Stimulated activated memory B cell treated with anti-CD40 and anti-IgM and Interleukin-4, amounts not matched to agents 10 μg/mL and 1 μg/mL and 100 μg/mL, for 72 hours (primary cell): Measurements from ENCODE around the gene UBE2H.
A peak's percentile ranks its signal among the peaks of the same experiment; 100 is the strongest.

Experiments
- ATAC-seq: fragments of 150-1000 bp; cut with Tn5 transposase; 2 replicates; pipeline ENCODE4 v1.10.0; 2021
- H3K27ac Mint-ChIP-seq: one replicate; pipeline ENCODE4 v1.8.0; 2022; ENCODE audit warnings: mild to moderate bottlenecking, mixed read lengths
- H3K27me3 Mint-ChIP-seq: one replicate; pipeline ENCODE4 v1.8.0; 2022; ENCODE audit warnings: mixed read lengths
- H3K36me3 Mint-ChIP-seq: one replicate; pipeline ENCODE4 v1.8.0; 2022; ENCODE audit warnings: mixed read lengths
- H3K4me1 Mint-ChIP-seq: one replicate; pipeline ENCODE4 v1.8.0; 2022; ENCODE audit warnings: mixed read lengths
- H3K4me3 Mint-ChIP-seq: one replicate; pipeline ENCODE4 v1.8.0; 2022; ENCODE audit warnings: mild to moderate bottlenecking, moderate library complexity, mixed read lengths
- H3K9me3 Mint-ChIP-seq: one replicate; pipeline ENCODE4 v1.8.0; 2022; ENCODE audit warnings: mixed read lengths

The UBE2H gene

GRCh38 chr7:129939881-129940280 is 12.9 kb downstream of the UBE2H start:
- H3K9me3 Mint-ChIP-seq: peaks cover 3% of the 10 kb centered on the region
- peaks cover 6% of the 10 kb centered on the region for H3K36me3 Mint-ChIP-seq
- peaks cover 20% of the 10 kb centered on the region for H3K4me1 Mint-ChIP-seq
- no peak for ATAC-seq
- no peaks in the 10 kb centered on the region for H3K27me3 Mint-ChIP-seq
- H3K4me3 Mint-ChIP-seq: no peak overlapping the region
- H3K27ac Mint-ChIP-seq: no peak overlapping the region

GRCh38 chr7:129933627-129934026 is 19.1 kb downstream of the UBE2H start:
- H3K9me3 Mint-ChIP-seq: no peaks in the 10 kb centered on the region
- no peak overlapping the region for H3K4me3 Mint-ChIP-seq
- H3K27me3 Mint-ChIP-seq: no peaks in the 10 kb centered on the region
- peak overlapping the region; percentile 60 for H3K27ac Mint-ChIP-seq
- peaks cover 25% of the 10 kb centered on the region for H3K4me1 Mint-ChIP-seq
- no peak for ATAC-seq
- H3K36me3 Mint-ChIP-seq: peaks cover 9% of the 10 kb centered on the region

GRCh38 chr7:129926618-129927017 is 26.1 kb downstream of the UBE2H start:
- no peaks in the 10 kb centered on the region for H3K9me3 Mint-ChIP-seq
- ATAC-seq: no peak
- H3K27ac Mint-ChIP-seq: no peak overlapping the region
- peaks cover 36% of the 10 kb centered on the region for H3K4me1 Mint-ChIP-seq
- no peak overlapping the region for H3K4me3 Mint-ChIP-seq
- no peaks in the 10 kb centered on the region for H3K27me3 Mint-ChIP-seq
- peaks cover 20% of the 10 kb centered on the region for H3K36me3 Mint-ChIP-seq

- Mint-ChIP-seq H3K27me3 (no peaks in the 10 kb centered on the region), H3K9me3 (no peaks in the 10 kb centered on the region), H3K4me1 (peaks cover 36% of the 10 kb centered on the region), H3K4me3 (no peak overlapping the region), H3K36me3 (peaks cover 20% of the 10 kb centered on the region), H3K27ac (no peak overlapping the region)
- no peak for ATAC-seq
Observed at GRCh38 chr7:129925416-129926002, 27.3 kb downstream of the UBE2H start.

- peak; percentile 58 for ATAC-seq
- Mint-ChIP-seq H3K9me3 (no peaks in the 10 kb centered on the region), H3K27me3 (no peaks in the 10 kb centered on the region), H3K27ac (no peak overlapping the region), H3K36me3 (peaks cover 21% of the 10 kb centered on the region), H3K4me3 (no peak overlapping the region), H3K4me1 (peaks cover 37% of the 10 kb centered on the region)
Observed at GRCh38 chr7:129924602-129925001, 28.2 kb downstream of the UBE2H start.

- H3K9me3 Mint-ChIP-seq: no peaks in the 10 kb centered on the region
- peaks cover 18% of the 10 kb centered on the region for H3K36me3 Mint-ChIP-seq
- peak overlapping the region; percentile 27 for H3K27ac Mint-ChIP-seq
- H3K27me3 Mint-ChIP-seq: no peaks in the 10 kb centered on the region
- no peak overlapping the region for H3K4me3 Mint-ChIP-seq
- ATAC-seq: peak; percentile 31
- H3K4me1 Mint-ChIP-seq: peaks cover 38% of the 10 kb centered on the region
Observed at GRCh38 chr7:129923709-129924108, 29.1 kb downstream of the UBE2H start.

- no peaks in the 10 kb centered on the region for H3K9me3 Mint-ChIP-seq
- H3K4me1 Mint-ChIP-seq: peaks cover 38% of the 10 kb centered on the region
- peaks cover 13% of the 10 kb centered on the region for H3K36me3 Mint-ChIP-seq
- H3K4me3 Mint-ChIP-seq: no peak overlapping the region
- H3K27me3 Mint-ChIP-seq: no peaks in the 10 kb centered on the region
- H3K27ac Mint-ChIP-seq: no peak overlapping the region
- ATAC-seq: no peak
Observed at GRCh38 chr7:129919492-129919891, 33.3 kb downstream of the UBE2H start.

GRCh38 chr7:129918922-129919321 is 33.8 kb downstream of the UBE2H start:
- peaks cover 32% of the 10 kb centered on the region for H3K4me1 Mint-ChIP-seq
- H3K27me3 Mint-ChIP-seq: no peaks in the 10 kb centered on the region
- no peaks in the 10 kb centered on the region for H3K9me3 Mint-ChIP-seq
- no peak overlapping the region for H3K27ac Mint-ChIP-seq
- peaks cover 13% of the 10 kb centered on the region for H3K36me3 Mint-ChIP-seq
- no peak for ATAC-seq
- H3K4me3 Mint-ChIP-seq: no peak overlapping the region

GRCh38 chr7:129917934-129918333 is 34.8 kb downstream of the UBE2H start:
- H3K27me3 Mint-ChIP-seq: no peaks in the 10 kb centered on the region
- H3K36me3 Mint-ChIP-seq: peaks cover 13% of the 10 kb centered on the region
- no peaks in the 10 kb centered on the region for H3K9me3 Mint-ChIP-seq
- no peak for ATAC-seq
- H3K4me1 Mint-ChIP-seq: peaks cover 26% of the 10 kb centered on the region
- H3K27ac Mint-ChIP-seq: no peak overlapping the region
- no peak overlapping the region for H3K4me3 Mint-ChIP-seq

- no peak for ATAC-seq
- no peak overlapping the region for H3K4me3 Mint-ChIP-seq
- no peak overlapping the region for H3K27ac Mint-ChIP-seq
- H3K4me1 Mint-ChIP-seq: peaks cover 33% of the 10 kb centered on the region
- H3K27me3 Mint-ChIP-seq: no peaks in the 10 kb centered on the region
- H3K9me3 Mint-ChIP-seq: no peaks in the 10 kb centered on the region
- H3K36me3 Mint-ChIP-seq: peaks cover 31% of the 10 kb centered on the region
Observed at GRCh38 chr7:129914536-129915272, 38.1 kb downstream of the UBE2H start.

- no peak overlapping the region for H3K4me3 Mint-ChIP-seq
- no peak for ATAC-seq
- H3K27ac Mint-ChIP-seq: no peak overlapping the region
- H3K27me3 Mint-ChIP-seq: no peaks in the 10 kb centered on the region
- peaks cover 33% of the 10 kb centered on the region for H3K36me3 Mint-ChIP-seq
- H3K4me1 Mint-ChIP-seq: peaks cover 34% of the 10 kb centered on the region
- no peaks in the 10 kb centered on the region for H3K9me3 Mint-ChIP-seq
Observed at GRCh38 chr7:129913428-129913827, 39.3 kb downstream of the UBE2H start.

- Mint-ChIP-seq H3K27me3 (no peaks in the 10 kb centered on the region), H3K4me3 (no peak overlapping the region), H3K4me1 (peaks cover 42% of the 10 kb centered on the region), H3K36me3 (peaks cover 47% of the 10 kb centered on the region), H3K27ac (no peak overlapping the region), H3K9me3 (peaks cover 2% of the 10 kb centered on the region)
- no peak for ATAC-seq
Observed at GRCh38 chr7:129911790-129912189, 41.0 kb downstream of the UBE2H start.

GRCh38 chr7:129909669-129910068 is 43.1 kb downstream of the UBE2H start:
- ATAC-seq: no peak
- no peaks in the 10 kb centered on the region for H3K27me3 Mint-ChIP-seq
- peaks cover 50% of the 10 kb centered on the region for H3K4me1 Mint-ChIP-seq
- H3K9me3 Mint-ChIP-seq: peaks cover 2% of the 10 kb centered on the region
- H3K27ac Mint-ChIP-seq: no peak overlapping the region
- no peak overlapping the region for H3K4me3 Mint-ChIP-seq
- peaks cover 56% of the 10 kb centered on the region for H3K36me3 Mint-ChIP-seq

- H3K4me3 Mint-ChIP-seq: no peak overlapping the region
- peaks cover 56% of the 10 kb centered on the region for H3K36me3 Mint-ChIP-seq
Observed at GRCh38 chr7:129908181-129908580, 44.6 kb downstream of the UBE2H start.

GRCh38 chr7:129907122-129907736 is 45.5 kb downstream of the UBE2H start:
- ATAC-seq: no peak
- peaks cover 65% of the 10 kb centered on the region for H3K4me1 Mint-ChIP-seq
- H3K27ac Mint-ChIP-seq: peak overlapping the region; percentile 17
- peaks cover 2% of the 10 kb centered on the region for H3K9me3 Mint-ChIP-seq
- no peaks in the 10 kb centered on the region for H3K27me3 Mint-ChIP-seq
- no peak overlapping the region for H3K4me3 Mint-ChIP-seq
- H3K36me3 Mint-ChIP-seq: peaks cover 56% of the 10 kb centered on the region

More at GRCh38 chr7:129908181-129908580, 44.6 kb downstream of the UBE2H start:
- ATAC-seq: no peak
- H3K4me1 Mint-ChIP-seq: peaks cover 61% of the 10 kb centered on the region
- H3K27ac Mint-ChIP-seq: no peak overlapping the region
- H3K9me3 Mint-ChIP-seq: peaks cover 2% of the 10 kb centered on the region
- no peaks in the 10 kb centered on the region for H3K27me3 Mint-ChIP-seq

- no peaks in the 10 kb centered on the region for H3K27me3 Mint-ChIP-seq
- peaks cover 65% of the 10 kb centered on the region for H3K4me1 Mint-ChIP-seq
- ATAC-seq: no peak
- H3K4me3 Mint-ChIP-seq: no peak overlapping the region
- H3K9me3 Mint-ChIP-seq: peaks cover 2% of the 10 kb centered on the region
- H3K36me3 Mint-ChIP-seq: peaks cover 56% of the 10 kb centered on the region
- peak overlapping the region; percentile 17 for H3K27ac Mint-ChIP-seq
Observed at GRCh38 chr7:129906700-129907099, 46.1 kb downstream of the UBE2H start.
